GM12801 (cell line): ENCODE measurements around the gene CHST8.

Source experiments
- CTCF ChIP-seq: IDR thresholded peaks from one replicate; pipeline ENCODE4 v1.5.1; 2011; ENCODE audit warnings: control low read depth; ENCODE audit not compliant: insufficient read length; ENCODE audit errors: extremely low read depth

The CHST8 gene

GRCh38 chr19:33618884-33619283 lies 2.9 kb upstream of the CHST8 start:
- no peak for TF ChIP-seq CTCF

- TF ChIP-seq CTCF, result no peak
Measured at GRCh38 chr19:33620611-33621010, 1.1 kb upstream of the CHST8 start.

- no peak for TF ChIP-seq CTCF
Measured at GRCh38 chr19:33621065-33621785, 528 bp upstream of the CHST8 start.

GRCh38 chr19:33622505-33622808 lies 704 bp downstream of the CHST8 start:
- no peak for TF ChIP-seq CTCF

- no peak for TF ChIP-seq CTCF
Measured at GRCh38 chr19:33622809-33623511, 1.2 kb downstream of the CHST8 start.

GRCh38 chr19:33624586-33624985 lies 2.8 kb downstream of the CHST8 start:
- TF ChIP-seq CTCF, result no peak

GRCh38 chr19:33627526-33627925 lies 5.8 kb downstream of the CHST8 start:
- TF ChIP-seq CTCF, result no peak
